GM21423 (cell line): Measurements from ENCODE around the gene RBM11.
"Not testable (repeated sequence)": the region's sequence is repeated elsewhere in the genome, so short reads cannot be mapped to it uniquely, and the experiment has no call there.

Source experiments
- ATAC-seq: cut with Tn5 transposase; IDR thresholded peaks from one replicate; pipeline ENCODE4 v1.9.1; 2021; ENCODE audit warnings: mild to moderate bottlenecking, moderate library complexity; ENCODE audit not compliant: unreplicated experiment

RBM11 gene

GRCh38 chr21:14215971-14216641, at the start of gene RBM11:
TSS of gene RBM11 (plus strand) at chr21:14216157. CDS start at chr21:14216187, 30 bp downstream.
- peak; percentile 92 for ATAC-seq

GRCh38 chr21:14166463-14167223, 49.3 kb upstream of the RBM11 start:
- not testable (repeated sequence) for ATAC-seq

- no peak for ATAC-seq
Observed at GRCh38 chr21:14206222-14206621, 9.7 kb upstream of the RBM11 start.

GRCh38 chr21:14210738-14211137, 5.2 kb upstream of the RBM11 start, which contains the start of gene LIPI:
TSS of gene LIPI (minus strand) at chr21:14210955. CDS start at chr21:14210845, 110 bp downstream.
- no peak for ATAC-seq

- no peak for ATAC-seq
Observed at GRCh38 chr21:14213164-14213563, 2.8 kb upstream of the RBM11 start.

- no peak for ATAC-seq
Observed at GRCh38 chr21:14223365-14223764, 7.4 kb downstream of the RBM11 start.

- no peak for ATAC-seq
Observed at GRCh38 chr21:14229399-14229798, 13.4 kb downstream of the RBM11 start.

GRCh38 chr21:14235101-14235500, 19.1 kb downstream of the RBM11 start:
- no peak for ATAC-seq

- no peak for ATAC-seq
Observed at GRCh38 chr21:14236180-14236579, 20.2 kb downstream of the RBM11 start.

GRCh38 chr21:14239281-14239680, 23.3 kb downstream of the RBM11 start:
- no peak for ATAC-seq

- no peak for ATAC-seq
Observed at GRCh38 chr21:14241297-14241696, 25.3 kb downstream of the RBM11 start.

- no peak for ATAC-seq
Observed at GRCh38 chr21:14243461-14243860, 27.5 kb downstream of the RBM11 start.

- ATAC-seq, result no peak
Observed at GRCh38 chr21:14243874-14244273, 27.9 kb downstream of the RBM11 start.

- no peak for ATAC-seq
Observed at GRCh38 chr21:14244911-14245310, 29.0 kb downstream of the RBM11 start.

- ATAC-seq, result no peak
Observed at GRCh38 chr21:14245711-14246110, 29.8 kb downstream of the RBM11 start.

- ATAC-seq, result no peak
Observed at GRCh38 chr21:14251336-14251735, 35.4 kb downstream of the RBM11 start.

GRCh38 chr21:14259747-14260146, 43.8 kb downstream of the RBM11 start:
- no peak for ATAC-seq

- ATAC-seq, result no peak
Observed at GRCh38 chr21:14260174-14260764, 44.3 kb downstream of the RBM11 start.

- ATAC-seq, result no peak
Observed at GRCh38 chr21:14262039-14262438, 46.1 kb downstream of the RBM11 start.

- no peak for ATAC-seq
Observed at GRCh38 chr21:14263879-14264278, 47.9 kb downstream of the RBM11 start.

- no peak for ATAC-seq
Observed at GRCh38 chr21:14265023-14265422, 49.1 kb downstream of the RBM11 start.

GRCh38 chr21:14267076-14267475, 51.1 kb downstream of the RBM11 start:
- no peak for ATAC-seq
